ENCODE measurements around the gene HSD17B1.
"Not testable (repeated sequence)": the region's sequence is repeated elsewhere in the genome, so short reads cannot be mapped to it uniquely, and the experiment has no call there.

HSD17B1 gene

DNA sequence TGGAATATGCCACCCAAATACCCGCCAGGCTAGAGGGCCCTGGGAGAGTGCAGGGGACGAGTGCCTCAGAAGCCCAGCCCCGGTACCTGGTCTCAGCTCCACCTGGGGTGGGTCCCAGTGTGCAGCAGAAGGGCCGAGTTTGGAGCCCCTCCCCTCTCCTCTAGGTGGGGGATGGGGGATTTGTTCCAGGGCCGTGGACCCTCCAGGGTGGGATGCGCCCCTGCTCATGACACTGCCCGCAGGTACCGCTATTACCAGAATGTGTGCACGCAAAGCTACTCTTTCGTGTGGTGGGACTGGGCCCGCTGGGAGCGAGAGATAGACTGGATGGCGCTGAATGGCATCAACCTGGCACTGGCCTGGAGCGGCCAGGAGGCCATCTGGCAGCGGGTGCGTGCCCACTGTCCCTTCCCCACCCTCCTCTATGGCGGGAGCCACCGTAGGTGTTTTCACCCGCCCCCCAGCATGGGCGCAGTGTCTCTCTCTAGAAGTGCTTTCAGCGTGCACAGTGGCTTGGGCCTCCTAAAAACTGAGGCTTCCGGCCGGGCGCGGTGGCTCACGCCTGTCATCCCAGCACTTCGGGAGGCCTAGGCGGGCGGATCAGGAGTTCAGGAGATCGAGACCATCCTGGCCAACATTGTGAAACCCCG, 15.4 kb upstream of the HSD17B1 start:
- Histone ChIP-seq H3K4me1 (ENCODE audit: low read length) (peaks cover 12% of the 10 kb centered on the region), H3K9me3 (replicated peaks; ENCODE audit: insufficient read depth, low read length) (no peaks in the 10 kb centered on the region), H4K20me1 (ENCODE audit: insufficient read depth, low read length) (no peaks in the 10 kb centered on the region), H3K4me3 (ENCODE audit: low read length) (peak overlapping the region; percentile 72), H3K27ac (ENCODE audit: low read length) (peak overlapping the region; percentile 50; the same call in 1 of the 2 replicates), H3K9me2 (replicated peaks; ENCODE audit: insufficient read depth, low read length) (no peaks in the 10 kb centered on the region), H3K9ac (ENCODE audit: low read length) (peak overlapping the region; percentile 58), H3K4me2 (ENCODE audit: low read depth, low read length) (peak overlapping the region; percentile 99), H3K79me2 (ENCODE audit: low read length) (peaks cover 15% of the 10 kb centered on the region), H3K36me3 (replicated peaks; ENCODE audit: insufficient read depth, low read length) (no peaks in the 10 kb centered on the region), H2AFZ (ENCODE audit: low read length) (peak overlapping the region; percentile 30; the same call in 1 of the 2 replicates), H3F3A (ENCODE audit: insufficient read depth, low read length) (peaks cover 5% of the 10 kb centered on the region; the same call in 1 of the 2 replicates), H3K27me3 (replicated peaks; ENCODE audit: insufficient read depth, low read length) (no peaks in the 10 kb centered on the region)
- DNase-seq, result no peak
- TF ChIP-seq, protein P1, sequence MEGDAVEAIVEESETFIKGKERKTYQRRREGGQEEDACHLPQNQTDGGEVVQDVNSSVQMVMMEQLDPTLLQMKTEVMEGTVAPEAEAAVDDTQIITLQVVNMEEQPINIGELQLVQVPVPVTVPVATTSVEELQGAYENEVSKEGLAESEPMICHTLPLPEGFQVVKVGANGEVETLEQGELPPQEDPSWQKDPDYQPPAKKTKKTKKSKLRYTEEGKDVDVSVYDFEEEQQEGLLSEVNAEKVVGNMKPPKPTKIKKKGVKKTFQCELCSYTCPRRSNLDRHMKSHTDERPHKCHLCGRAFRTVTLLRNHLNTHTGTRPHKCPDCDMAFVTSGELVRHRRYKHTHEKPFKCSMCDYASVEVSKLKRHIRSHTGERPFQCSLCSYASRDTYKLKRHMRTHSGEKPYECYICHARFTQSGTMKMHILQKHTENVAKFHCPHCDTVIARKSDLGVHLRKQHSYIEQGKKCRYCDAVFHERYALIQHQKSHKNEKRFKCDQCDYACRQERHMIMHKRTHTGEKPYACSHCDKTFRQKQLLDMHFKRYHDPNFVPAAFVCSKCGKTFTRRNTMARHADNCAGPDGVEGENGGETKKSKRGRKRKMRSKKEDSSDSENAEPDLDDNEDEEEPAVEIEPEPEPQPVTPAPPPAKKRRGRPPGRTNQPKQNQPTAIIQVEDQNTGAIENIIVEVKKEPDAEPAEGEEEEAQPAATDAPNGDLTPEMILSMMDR (IDR thresholded peaks at IDR 0.05; ENCODE audit: low read length), result no peak
- TF ChIP-seq EZH2phosphoT487 (IDR thresholded peaks at IDR 0.05; ENCODE audit: low read length) (no peak), EZH2 (optimal IDR thresholded peaks at IDR 0.05; ENCODE audit: low read depth, low read length) (no peak)

DNA sequence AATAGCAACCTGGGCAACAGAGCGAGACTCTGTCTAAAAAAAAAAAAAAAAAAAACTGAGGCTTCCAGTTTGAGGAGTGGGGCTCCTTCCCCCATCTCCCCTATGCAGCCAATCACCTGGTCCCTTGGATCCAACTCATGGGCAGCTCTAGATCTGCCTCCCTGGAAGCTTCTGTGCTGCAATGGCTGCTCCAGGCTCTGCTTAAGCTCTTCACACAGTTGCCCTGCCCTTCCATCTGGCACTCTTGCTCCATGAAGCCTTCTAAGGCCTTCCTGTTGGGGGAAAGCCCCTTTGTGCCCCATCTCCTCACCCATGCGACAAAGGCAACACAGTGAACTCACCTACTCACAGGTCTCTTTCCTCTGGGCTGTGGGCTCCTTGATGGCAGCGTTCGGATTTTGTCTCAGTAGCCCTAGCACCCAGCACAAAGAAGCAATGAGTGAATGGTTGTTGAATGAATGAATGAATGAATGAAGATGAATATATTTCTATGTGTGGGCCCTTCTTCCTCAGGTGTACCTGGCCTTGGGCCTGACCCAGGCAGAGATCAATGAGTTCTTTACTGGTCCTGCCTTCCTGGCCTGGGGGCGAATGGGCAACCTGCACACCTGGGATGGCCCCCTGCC, 14.8 kb upstream of the HSD17B1 start:
- H3K9me2 ChIP-seq (replicated peaks; ENCODE audit: insufficient read depth, low read length), result no peaks in the 10 kb centered on the region
- no peak overlapping the region for H3K4me2 ChIP-seq (ENCODE audit: low read depth, low read length)
- no peaks in the 10 kb centered on the region for H3K9me3 ChIP-seq (replicated peaks; ENCODE audit: insufficient read depth, low read length)
- H3K36me3 ChIP-seq (replicated peaks; ENCODE audit: insufficient read depth, low read length), result no peaks in the 10 kb centered on the region
- H3F3A ChIP-seq (ENCODE audit: insufficient read depth, low read length), result peaks cover 5% of the 10 kb centered on the region; the same call in 1 of the 2 replicates
- no peak overlapping the region for H2AFZ ChIP-seq (ENCODE audit: low read length)
- no peak overlapping the region for H3K9ac ChIP-seq (ENCODE audit: low read length)
- TF ChIP-seq, protein P1 (IDR thresholded peaks at IDR 0.05; ENCODE audit: low read length), result no peak
- TF ChIP-seq EZH2 (optimal IDR thresholded peaks at IDR 0.05; ENCODE audit: low read depth, low read length) (no peak), EZH2phosphoT487 (IDR thresholded peaks at IDR 0.05; ENCODE audit: low read length) (no peak)
- no peaks in the 10 kb centered on the region for H4K20me1 ChIP-seq (ENCODE audit: insufficient read depth, low read length)
- DNase-seq, result no peak
- peaks cover 15% of the 10 kb centered on the region for H3K79me2 ChIP-seq (ENCODE audit: low read length)
- no peak overlapping the region for H3K27ac ChIP-seq (ENCODE audit: low read length)
- H3K4me1 ChIP-seq (ENCODE audit: low read length), result peaks cover 12% of the 10 kb centered on the region
- no peak overlapping the region for H3K4me3 ChIP-seq (ENCODE audit: low read length)
- H3K27me3 ChIP-seq (replicated peaks; ENCODE audit: insufficient read depth, low read length), result no peaks in the 10 kb centered on the region

DNA sequence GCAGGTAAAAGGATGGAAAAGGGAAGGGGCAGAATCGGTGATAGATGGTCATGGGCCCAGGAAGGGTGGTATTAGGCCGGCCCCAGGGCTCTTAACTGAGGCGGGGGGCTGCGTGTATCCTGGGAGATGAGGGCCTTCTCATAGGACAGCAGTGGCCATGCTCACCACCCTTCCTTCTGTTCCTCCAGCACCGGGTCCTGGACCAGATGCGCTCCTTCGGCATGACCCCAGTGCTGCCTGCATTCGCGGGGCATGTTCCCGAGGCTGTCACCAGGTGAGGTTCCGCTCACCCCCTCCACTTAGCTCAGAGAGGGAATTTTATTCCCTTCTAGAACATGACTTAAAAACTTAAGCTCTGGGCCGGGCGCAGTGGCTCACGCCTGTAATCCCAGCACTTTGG, 14.2 kb upstream of the HSD17B1 start:
- no peak overlapping the region for H3K4me3 ChIP-seq (ENCODE audit: low read length)
- H3K4me2 ChIP-seq (ENCODE audit: low read depth, low read length), result no peak overlapping the region
- H2AFZ ChIP-seq (ENCODE audit: low read length), result no peak overlapping the region

DNA sequence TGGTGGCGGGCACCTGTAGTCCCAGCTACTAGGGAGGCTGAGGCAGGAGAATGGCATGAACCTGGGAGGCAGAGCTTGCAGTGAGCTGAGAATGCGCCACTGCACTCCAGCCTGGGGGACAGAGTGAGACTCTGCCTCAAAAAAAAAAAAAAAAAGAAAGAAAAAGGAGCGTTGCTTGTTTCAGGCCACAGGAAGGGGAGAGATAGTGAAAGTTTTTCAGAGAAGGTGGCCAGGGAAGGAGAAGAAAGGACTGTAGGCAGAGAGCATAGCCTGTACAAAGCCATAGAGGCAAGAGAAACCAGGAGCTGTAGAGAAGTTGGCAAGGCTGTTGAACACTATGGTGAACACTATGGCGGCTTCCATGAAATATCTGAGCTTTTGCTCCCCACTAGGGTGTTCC, 12.2 kb upstream of the HSD17B1 start:
- peaks cover 14% of the 10 kb centered on the region for H3K79me2 ChIP-seq (ENCODE audit: low read length)
- not testable (repeated sequence) for H3K4me3 ChIP-seq (ENCODE audit: low read length); H3K9me3 ChIP-seq (replicated peaks; ENCODE audit: insufficient read depth, low read length); H3K4me1 ChIP-seq (ENCODE audit: low read length); H4K20me1 ChIP-seq (ENCODE audit: insufficient read depth, low read length); H3K27me3 ChIP-seq (replicated peaks; ENCODE audit: insufficient read depth, low read length); H2AFZ ChIP-seq (ENCODE audit: low read length); DNase-seq; H3K27ac ChIP-seq (ENCODE audit: low read length); H3K4me2 ChIP-seq (ENCODE audit: low read depth, low read length); H3K36me3 ChIP-seq (replicated peaks; ENCODE audit: insufficient read depth, low read length); H3K9me2 ChIP-seq (replicated peaks; ENCODE audit: insufficient read depth, low read length); H3F3A ChIP-seq (ENCODE audit: insufficient read depth, low read length); H3K9ac ChIP-seq (ENCODE audit: low read length)

More for the DNA sequence above, 14.2 kb upstream of the HSD17B1 start:
- H3K27ac ChIP-seq (ENCODE audit: low read length), result no peak overlapping the region
- peaks cover 15% of the 10 kb centered on the region for H3K79me2 ChIP-seq (ENCODE audit: low read length)
- H3K36me3 ChIP-seq (replicated peaks; ENCODE audit: insufficient read depth, low read length), result no peaks in the 10 kb centered on the region
- peaks cover 12% of the 10 kb centered on the region for H3K4me1 ChIP-seq (ENCODE audit: low read length)
- H3K27me3 ChIP-seq (replicated peaks; ENCODE audit: insufficient read depth, low read length), result no peaks in the 10 kb centered on the region
- no peak overlapping the region for H3K9ac ChIP-seq (ENCODE audit: low read length)
- TF ChIP-seq, protein P1 (IDR thresholded peaks at IDR 0.05; ENCODE audit: low read length), result no peak
- no peak for TF ChIP-seq EZH2 (optimal IDR thresholded peaks at IDR 0.05; ENCODE audit: low read depth, low read length)
- no peak for TF ChIP-seq EZH2phosphoT487 (IDR thresholded peaks at IDR 0.05; ENCODE audit: low read length)
- H3F3A ChIP-seq (ENCODE audit: insufficient read depth, low read length), result peaks cover 5% of the 10 kb centered on the region; the same call in 1 of the 2 replicates
- no peak for DNase-seq
- no peaks in the 10 kb centered on the region for H4K20me1 ChIP-seq (ENCODE audit: insufficient read depth, low read length)
- no peaks in the 10 kb centered on the region for H3K9me2 ChIP-seq (replicated peaks; ENCODE audit: insufficient read depth, low read length)
- H3K9me3 ChIP-seq (replicated peaks; ENCODE audit: insufficient read depth, low read length), result no peaks in the 10 kb centered on the region
